HG03196 (cell line): ENCODE data around the gene RASA2.
"Not testable (repeated sequence)": the region's sequence is repeated elsewhere in the genome, so short reads cannot be mapped to it uniquely, and the experiment has no call there.

Experiments
- ATAC-seq: cut with Tn5 transposase; IDR thresholded peaks from one replicate; pipeline ENCODE4 v1.9.1; 2021; ENCODE audit not compliant: unreplicated experiment

RASA2 gene

DNA sequence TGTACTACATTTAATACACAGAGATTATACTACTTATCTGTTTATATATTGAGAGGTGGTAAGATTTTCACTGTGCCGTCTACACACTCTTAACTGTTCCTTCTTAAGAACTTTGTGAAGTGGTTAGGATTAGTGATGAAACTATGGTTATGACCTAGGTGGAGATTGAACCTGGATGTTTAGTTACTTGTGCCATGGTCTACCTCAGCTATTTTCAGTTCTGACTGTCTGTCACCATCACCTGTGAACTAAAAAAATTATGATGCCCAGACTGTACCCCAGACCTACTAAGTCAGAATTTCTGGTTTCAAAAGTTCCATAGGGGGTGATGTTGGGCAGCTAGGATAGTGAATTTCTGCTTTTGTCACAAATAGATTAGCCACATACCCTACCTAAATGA lies 6.4 kb downstream of the RASA2 start:
- ATAC-seq, result no peak

DNA sequence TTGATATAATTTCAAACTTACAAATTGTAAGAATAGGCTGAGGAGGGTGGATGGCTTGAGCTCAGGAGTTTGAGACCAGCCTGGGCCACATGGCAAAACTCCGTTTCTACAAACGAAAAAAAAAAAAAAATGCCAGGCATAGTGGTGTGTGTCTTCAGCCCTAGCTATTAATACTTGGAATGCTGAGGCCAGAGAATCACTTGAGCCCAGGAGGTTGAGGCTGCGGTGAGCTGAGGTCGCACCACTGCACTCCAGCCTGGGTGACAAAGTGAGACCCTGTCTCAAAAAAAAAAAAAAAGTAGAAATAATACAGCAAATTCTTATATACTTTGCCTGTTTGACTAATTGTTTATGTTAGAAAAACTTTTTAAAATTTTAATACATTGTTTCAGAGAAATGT lies 10.8 kb downstream of the RASA2 start:
- ATAC-seq, result not testable (repeated sequence)

- peak; percentile 92 for ATAC-seq
These were observed 11.9 kb downstream of the RASA2 start for GRCh38 chr3:141498598-141499223.

GRCh38 chr3:141499284-141499683 lies 12.5 kb downstream of the RASA2 start:
- no peak for ATAC-seq

GRCh38 chr3:141499965-141500364 lies 13.1 kb downstream of the RASA2 start:
- no peak for ATAC-seq

- ATAC-seq, result no peak
These were observed 13.6 kb downstream of the RASA2 start for GRCh38 chr3:141500397-141500796.

- ATAC-seq, result no peak
These were observed 18.3 kb downstream of the RASA2 start for GRCh38 chr3:141505166-141505565.

DNA sequence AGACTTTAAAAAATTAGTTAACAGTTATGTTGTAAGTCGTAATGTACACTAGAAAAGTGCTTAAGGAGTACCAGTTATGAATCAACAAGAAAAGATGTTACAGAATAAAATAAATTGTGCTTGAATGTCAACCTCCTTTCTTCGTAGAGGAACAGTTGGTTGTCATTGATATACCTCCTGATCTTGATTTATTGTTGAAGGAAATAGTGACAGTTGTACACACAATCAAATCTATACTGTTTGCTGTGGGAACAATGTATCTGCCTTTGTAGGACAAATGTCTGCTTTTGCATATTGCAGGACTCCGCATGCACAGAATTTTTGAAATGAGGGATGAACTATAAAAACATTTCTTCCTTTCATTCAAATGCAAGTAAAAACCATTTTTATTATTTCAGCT lies 19.2 kb downstream of the RASA2 start:
- ATAC-seq, result no peak

DNA sequence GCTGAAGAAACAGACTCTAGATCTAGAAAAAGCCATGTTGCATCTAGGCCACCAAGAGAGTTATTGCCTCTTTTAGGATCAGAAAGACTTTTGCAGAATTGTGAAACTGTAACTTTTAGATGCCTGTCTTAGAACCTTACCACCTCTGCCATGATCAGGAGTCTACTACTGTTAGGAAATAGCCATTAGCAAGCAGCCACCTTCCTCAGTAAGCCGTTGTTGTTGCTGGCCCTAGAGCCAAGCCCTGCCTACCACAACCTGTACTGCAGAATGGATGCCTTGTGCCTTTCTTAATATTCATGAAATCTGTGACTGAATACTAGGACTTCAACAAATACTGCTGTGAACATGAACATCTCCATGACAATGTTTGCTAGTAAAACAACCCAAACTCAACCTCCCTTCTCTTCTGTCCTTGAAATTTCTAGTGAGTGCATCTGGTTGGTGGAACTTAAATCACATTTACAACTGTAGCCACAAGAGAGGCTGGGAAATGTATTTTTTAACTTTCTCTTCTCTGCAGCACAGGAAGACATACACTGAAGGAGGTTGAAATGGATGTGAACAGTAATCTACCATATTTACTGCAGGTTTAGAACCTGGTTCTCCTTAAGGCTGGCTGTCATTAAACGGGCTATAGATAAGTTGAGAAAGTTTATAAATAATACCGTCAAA lies 20.7 kb downstream of the RASA2 start:
- ATAC-seq, result no peak

DNA sequence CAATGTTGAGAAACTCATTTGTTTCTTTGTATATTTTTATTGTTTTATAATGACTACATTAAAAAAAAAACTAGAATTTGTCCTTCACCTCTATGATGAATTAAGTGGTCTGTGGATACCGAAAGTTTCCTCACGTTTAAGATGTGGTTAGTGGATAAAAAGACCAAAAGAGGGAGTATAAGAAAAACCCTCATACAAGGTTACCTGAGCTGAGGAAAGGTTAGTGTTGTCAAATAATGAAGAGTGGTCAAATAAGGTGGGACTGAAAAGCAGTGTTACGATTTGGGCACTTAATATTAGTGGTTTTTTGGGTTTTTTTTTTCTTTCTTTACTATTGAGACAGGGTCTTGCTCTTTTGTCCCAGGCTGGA lies 21.2 kb downstream of the RASA2 start:
- no peak for ATAC-seq

GRCh38 chr3:141511361-141511760 lies 24.5 kb downstream of the RASA2 start:
- ATAC-seq, result no peak

DNA sequence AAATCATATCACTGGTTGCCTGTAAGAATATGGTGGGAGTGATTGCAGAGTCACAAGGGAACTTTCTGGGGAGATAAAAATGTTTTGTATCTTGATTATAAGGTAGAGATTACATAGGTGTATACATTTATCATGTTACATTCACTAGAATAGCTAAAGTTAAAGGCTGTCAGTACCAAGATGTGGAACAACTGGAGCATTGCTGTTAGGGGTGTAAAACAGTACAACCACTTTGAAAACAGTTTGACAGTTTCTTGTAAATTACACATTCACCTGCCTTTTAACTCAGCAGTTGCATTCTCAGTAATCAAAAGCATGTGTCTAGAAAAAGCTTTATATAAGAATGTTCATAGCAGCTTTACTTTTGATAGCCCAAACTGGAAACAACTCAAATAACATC lies 27.6 kb downstream of the RASA2 start:
- no peak for ATAC-seq

DNA sequence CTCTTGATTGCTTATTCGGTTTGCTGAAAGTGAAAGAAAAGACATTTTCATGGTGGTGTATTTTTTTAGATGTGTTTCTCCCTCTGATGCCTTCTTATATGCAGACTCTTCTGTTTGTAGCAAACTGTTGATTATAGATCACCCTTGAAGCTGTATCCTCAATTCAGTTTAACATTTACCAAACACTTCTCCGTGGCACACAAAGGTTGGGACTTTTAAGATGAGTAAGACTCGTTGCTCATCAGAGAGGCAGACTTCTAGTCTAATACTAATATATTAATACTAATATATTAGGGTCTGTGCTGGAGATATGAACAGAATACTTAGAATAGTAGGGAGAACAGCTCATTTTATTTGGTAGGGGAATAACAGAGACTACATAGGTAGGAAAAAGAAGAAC lies 32.8 kb downstream of the RASA2 start:
- ATAC-seq, result no peak

- ATAC-seq, result no peak
These were observed 35.0 kb downstream of the RASA2 start for GRCh38 chr3:141521781-141522180.

DNA sequence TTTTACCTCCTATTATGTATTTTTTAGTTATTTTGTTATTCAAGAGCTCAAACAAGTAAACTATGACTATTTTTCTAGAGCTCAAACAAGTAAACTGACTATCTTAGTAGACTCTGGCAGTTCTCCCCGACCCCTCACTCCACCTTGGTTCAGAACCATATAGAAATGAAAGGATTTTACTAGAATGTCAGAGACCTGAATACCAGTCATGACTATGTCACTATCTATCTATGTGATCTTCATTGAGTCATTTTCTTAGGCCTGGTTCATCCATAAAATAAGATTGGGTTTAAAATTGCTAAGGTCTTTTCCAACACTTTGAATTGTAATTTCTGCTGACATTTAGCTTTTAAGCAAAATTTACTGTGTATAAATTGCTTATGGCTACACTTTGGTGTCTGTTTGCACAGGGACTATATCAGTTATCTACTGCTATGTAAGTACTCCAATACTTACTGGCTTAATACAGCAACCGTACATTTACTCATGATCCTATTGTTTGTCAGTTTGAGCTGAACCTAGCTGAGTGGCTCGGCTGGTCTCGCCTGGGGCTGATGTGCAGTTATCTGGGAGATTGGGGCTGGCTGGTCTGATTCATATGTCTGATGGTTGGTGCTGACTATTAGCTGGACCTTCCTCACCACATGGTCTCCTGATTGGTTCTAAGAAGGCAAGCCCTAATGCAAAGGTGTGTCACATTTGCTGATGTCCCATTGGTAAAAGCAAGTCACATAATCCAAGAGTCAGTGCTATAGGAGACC lies 37.0 kb downstream of the RASA2 start:
- ATAC-seq, result no peak

- ATAC-seq, result no peak
These were observed 38.2 kb downstream of the RASA2 start for GRCh38 chr3:141524988-141525387.

DNA sequence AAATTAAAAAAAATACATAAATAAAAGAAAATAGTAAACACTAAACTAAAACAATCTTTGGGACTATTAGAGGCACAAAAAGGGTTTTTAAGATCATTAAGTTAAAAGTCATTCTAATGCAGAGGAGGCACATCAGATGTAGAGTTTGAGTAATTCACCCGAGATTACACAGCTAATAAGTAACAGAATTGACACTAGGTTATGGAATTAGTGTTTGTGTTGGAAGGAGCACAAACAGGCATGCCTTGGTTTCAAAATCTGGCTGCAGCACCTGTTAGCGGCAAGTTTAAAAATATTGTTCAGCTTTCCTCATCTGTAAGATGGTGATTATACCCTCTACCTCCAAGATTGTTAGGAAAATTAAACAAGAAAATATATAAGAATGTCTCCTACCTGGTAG lies 39.0 kb downstream of the RASA2 start:
- no peak for ATAC-seq

- no peak for ATAC-seq
These were observed 39.9 kb downstream of the RASA2 start for GRCh38 chr3:141526709-141527108.

DNA sequence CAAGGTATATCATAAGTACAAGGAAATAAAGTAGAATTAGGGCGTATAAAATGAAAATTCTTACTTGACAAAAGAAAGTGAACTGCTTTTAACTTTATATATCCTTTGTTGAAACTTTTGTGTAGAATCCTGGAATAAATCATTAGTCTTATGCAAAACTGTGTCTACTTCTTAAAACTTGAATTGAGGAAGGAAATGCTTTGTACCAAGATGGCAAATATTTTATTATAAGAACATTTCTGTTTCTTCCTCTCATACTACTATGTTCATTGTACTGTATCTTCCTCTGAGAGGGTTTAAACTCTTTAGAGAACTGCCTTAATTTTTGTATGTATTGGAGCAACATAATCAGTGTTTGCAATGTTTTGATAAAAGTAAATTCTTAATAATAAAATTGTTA lies 42.0 kb downstream of the RASA2 start:
- ATAC-seq, result no peak

- no peak for ATAC-seq
These were observed 42.4 kb downstream of the RASA2 start for GRCh38 chr3:141529256-141529655.

GRCh38 chr3:141529717-141530414 lies 43.0 kb downstream of the RASA2 start:
- no peak for ATAC-seq

DNA sequence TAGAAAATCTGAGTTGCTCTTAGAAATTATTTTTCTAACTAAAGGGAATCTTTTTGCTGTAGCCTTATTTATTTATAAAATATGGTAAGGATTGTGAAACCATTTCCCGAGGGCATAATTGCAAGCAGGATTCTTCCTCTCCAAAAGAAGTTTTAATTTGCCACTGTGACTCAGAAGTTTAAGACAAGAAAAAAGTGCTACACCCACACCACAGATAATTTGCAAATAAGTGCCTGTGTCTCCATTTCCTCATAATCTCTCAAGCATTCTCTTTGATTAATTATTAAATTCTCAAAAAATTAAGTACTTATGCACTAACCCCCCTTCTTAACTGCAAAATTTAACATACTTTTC lies 43.6 kb downstream of the RASA2 start:
- no peak for ATAC-seq
